HG03571 (cell line): ENCODE results near the gene FSIP1.

Experiments used
- ATAC-seq: cut with Tn5 transposase; IDR thresholded peaks from one replicate; pipeline ENCODE4 v1.9.1; 2021; ENCODE audit not compliant: unreplicated experiment

Gene FSIP1

DNA sequence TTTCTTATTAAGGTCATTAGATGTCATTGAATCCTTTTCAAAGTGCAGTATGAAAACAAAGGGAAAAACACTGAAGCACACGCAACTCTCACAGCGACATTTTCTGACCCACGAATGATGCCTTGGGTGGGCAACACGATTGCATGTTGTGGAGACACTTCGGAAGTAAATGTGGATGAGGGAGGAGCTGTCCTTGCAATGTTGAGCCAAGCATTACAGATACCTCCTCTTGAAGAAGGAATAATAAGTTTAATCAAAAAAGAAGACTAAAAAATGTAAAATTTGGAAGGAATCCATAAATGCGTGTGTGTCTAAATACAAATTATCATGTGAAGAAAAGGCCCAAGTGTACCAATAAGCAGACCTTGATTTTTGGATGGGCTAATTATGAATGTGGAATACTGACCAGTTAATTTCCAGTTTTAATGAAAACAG is 184.9 kb downstream of the FSIP1 start:
- ATAC-seq: no peak

DNA sequence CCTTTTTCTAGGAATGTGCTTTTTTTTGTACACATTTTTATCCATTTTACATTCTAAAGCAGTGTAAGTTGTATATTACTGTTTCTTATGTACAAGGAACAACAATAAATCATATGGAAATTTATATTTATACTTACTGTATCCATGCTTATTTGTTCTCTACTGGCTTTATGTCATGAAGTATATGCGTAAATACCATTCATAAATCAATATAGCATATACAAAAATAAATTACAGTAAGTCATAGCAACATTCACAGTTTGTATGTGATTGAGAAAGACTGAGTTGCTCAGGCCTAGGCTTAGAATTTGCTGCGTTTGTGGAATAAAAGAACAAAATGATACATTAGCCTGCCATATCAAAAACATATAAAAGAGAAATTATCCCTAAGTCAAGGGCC is 185.3 kb downstream of the FSIP1 start:
- ATAC-seq: no peak

DNA sequence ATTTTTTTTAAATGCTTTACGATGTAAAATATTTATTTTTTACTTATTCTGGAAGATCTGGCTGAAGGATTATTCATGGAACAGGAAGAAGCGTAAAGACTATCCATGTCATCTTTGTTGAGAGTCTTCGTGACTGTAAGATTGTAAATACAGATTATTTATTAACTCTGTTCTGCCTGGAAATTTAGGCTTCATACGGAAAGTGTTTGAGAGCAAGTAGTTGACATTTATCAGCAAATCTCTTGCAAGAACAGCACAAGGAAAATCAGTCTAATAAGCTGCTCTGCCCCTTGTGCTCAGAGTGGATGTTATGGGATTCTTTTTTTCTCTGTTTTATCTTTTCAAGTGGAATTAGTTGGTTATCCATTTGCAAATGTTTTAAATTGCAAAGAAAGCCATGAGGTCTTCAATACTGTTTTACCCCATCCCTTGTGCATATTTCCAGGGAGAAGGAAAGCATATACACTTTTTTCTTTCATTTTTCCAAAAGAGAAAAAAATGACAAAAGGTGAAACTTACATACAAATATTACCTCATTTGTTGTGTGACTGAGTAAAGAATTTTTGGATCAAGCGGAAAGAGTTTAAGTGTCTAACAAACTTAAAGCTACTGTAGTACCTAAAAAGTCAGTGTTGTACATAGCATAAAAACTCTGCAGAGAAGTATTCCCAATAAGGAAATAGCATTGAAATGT is 186.1 kb downstream of the FSIP1 start:
- no peak for ATAC-seq

DNA sequence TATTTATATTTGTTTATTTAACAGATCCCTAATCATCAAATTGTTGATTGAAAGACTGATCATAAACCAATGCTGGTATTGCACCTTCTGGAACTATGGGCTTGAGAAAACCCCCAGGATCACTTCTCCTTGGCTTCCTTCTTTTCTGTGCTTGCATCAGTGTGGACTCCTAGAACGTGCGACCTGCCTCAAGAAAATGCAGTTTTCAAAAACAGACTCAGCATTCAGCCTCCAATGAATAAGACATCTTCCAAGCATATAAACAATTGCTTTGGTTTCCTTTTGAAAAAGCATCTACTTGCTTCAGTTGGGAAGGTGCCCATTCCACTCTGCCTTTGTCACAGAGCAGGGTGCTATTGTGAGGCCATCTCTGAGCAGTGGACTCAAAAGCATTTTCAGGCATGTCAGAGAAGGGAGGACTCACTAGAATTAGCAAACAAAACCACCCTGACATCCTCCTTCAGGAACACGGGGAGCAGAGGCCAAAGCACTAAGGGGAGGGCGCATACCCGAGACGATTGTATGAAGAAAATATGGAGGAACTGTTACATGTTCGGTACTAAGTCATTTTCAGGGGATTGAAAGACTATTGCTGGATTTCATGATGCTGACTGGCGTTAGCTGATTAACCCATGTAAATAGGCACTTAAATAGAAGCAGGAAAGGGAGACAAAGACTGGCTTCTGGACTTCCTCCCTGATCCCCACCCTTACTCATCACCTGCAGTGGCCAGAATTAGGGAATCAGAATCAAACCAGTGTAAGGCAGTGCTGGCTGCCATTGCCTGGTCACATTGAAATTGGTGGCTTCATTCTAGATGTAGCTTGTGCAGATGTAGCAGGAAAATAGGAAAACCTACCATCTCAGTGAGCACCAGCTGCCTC is 187.1 kb downstream of the FSIP1 start:
- ATAC-seq: no peak

DNA sequence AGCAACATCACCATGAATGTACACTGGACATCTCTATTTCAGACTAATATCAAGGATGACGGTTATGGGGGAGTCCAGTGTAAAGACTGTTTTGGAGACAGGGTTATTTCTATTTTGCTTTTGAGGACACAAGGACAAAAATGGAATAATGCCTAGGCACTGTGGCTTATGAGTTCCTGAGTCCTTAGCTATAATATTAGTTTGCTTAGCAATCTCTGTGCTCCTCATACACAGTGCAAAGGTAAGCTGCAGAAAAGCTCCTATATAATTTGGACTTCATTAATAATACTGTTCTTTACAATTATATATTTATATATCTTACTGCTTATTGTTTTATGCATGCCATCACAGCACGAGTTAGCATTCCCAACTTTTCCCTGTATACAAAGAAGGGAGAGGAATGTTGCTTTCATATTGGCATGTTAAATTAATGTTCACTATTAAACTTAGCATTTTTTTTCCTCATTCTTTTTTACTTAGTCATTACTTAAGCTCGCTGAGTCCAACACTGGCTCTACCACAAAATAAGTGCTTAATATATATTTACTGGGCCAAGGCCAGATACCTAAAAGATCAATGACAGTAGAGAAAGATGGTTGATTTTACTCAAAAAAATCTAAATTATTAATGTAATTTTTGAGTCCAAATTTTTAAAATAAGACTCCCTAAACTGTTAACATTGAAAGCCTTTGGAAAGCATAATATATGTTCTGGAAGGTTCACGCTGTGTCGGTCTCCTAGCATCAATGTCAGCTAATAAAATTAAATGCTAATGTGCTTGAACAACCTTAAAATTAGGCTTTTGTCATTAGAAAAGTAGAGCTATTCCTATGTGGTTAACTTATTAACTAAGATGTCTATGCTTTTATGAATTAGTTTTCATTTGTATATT is 187.9 kb downstream of the FSIP1 start:
- no peak for ATAC-seq

DNA sequence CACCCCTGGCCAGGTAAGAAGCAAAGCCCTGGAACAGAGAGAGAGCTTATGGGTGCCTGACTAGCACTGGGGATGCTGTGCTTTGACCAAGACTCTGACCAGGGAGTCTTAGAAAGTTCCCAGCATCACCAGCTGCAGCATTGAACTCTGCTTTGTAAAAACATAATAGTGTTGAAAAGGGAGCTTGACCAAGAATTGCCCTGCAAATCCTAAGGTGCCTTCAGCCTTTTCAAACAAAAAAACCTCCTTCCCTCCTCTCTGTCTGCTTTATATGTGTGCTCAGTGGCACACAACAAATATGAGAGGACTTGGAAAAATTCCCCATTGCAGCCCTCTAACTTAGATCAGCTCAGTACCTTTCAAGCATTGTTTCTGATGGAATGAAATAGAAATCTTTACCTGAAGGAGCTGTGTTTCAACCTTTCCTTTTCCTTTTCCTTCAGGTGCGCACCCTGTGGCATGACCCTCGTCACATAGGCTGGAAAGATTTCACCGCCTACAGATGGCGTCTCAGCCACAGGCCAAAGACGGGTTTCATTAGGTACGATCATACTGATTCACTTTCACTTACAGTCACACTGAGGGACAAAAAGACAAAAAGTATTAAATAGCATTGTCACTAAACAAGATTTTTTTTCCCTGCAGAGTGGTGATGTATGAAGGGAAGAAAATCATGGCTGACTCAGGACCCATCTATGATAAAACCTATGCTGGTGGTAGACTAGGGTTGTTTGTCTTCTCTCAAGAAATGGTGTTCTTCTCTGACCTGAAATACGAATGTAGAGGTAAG is 188.8 kb downstream of the FSIP1 start:
- ATAC-seq: no peak

DNA sequence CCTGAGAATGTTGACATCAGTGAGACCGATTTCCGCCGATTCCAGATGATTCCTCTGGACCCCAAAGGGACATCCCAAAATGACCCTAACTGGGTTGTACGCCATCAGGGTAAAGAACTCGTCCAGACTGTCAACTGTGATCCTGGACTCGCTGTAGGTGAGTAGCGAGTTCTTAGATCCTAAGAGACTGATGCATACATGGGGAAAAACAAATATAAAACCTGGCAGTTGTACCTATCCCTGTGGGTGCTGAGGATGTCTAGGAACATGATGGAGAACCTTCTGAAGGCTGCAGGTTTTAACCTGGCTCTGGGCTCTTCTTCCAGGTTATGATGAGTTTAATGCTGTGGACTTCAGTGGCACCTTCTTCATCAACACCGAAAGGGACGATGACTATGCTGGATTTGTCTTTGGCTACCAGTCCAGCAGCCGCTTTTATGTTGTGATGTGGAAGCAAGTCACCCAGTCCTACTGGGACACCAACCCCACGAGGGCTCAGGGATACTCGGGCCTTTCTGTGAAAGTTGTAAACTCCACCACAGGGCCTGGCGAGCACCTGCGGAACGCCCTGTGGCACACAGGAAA is 189.5 kb downstream of the FSIP1 start:
- no peak for ATAC-seq

DNA sequence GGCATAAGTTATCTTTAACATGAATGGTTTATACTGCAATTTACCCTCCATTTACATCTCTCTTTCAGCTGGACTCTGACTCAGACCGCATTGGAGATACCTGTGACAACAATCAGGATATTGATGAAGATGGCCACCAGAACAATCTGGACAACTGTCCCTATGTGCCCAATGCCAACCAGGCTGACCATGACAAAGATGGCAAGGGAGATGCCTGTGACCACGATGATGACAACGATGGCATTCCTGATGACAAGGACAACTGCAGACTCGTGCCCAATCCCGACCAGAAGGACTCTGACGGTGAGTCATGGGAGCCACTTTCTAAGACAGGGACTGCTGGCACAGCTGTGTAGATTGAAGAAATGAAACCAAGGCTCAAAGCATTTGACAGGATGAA is 190.1 kb downstream of the FSIP1 start:
- no peak for ATAC-seq

DNA sequence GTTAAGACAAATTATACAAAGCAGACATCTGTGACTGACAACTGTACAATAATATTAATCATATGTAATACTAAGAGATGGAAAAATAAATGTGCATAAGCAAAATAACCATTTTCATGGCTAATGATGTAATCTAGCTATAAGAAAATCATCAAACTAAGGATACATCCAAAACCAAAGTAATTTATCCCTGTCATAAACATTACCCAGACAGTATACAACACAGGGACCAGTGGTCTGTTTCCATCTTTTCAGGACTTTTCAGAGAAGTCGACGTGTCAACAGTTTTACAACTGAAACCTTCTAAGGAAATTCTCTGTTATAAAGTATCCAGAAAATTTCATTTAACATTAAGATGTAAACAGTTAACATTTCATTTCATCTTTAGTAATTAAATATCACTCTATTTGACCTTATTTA is 190.7 kb downstream of the FSIP1 start:
- no peak for ATAC-seq

DNA sequence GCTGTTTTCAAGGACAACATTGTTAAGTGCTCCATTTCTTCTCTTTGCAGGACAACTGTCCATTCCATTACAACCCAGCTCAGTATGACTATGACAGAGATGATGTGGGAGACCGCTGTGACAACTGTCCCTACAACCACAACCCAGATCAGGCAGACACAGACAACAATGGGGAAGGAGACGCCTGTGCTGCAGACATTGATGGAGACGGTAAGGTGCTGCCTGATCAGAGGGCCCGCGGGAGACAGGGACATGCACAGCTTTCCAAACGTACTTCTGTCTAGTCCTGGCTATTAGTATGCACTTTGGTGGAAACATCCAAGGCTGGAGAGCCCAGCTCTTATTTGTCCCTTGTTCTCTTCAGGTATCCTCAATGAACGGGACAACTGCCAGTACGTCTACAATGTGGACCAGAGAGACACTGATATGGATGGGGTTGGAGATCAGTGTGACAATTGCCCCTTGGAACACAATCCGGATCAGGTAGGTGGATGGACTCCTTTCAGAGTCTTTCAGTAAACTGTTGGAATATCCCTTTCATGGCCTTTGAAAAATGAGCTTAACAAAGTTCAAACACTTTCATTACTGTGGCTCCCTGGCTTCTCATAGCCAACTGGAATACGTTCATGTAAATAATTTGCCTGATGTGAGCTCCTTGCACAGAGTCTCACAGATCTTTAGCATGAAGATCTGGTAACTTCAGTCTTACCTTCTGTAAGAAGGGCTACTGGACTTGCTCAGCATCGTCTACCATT is 191.3 kb downstream of the FSIP1 start:
- ATAC-seq: no peak

DNA sequence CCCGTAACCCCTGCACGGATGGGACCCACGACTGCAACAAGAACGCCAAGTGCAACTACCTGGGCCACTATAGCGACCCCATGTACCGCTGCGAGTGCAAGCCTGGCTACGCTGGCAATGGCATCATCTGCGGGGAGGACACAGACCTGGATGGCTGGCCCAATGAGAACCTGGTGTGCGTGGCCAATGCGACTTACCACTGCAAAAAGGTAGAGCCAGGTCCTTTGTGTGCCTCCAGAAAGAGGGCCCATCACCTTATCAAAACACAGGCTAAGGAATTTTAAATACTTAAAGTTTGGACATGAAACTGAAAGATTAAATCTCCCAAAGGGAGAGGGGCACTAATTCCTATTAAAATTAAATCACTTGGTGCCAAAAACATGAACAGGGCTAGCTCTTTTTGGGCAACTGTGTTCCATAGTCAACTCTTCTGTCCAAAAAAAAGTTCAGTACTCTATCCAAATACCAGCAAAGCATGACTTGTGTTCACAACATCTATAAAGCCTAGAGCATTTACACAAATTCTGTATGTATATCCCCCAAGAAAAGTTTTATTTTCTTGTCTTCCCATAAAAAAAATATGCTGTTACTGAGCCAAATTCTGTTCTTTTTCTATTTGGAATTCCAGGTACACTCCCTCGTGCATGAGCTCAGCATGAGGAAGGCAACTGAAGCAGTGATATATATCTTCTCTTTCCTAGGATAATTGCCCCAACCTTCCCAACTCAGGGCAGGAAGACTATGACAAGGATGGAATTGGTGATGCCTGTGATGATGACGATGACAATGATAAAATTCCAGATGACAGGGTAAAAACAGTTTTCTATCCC is 192.6 kb downstream of the FSIP1 start:
- ATAC-seq: no peak

DNA sequence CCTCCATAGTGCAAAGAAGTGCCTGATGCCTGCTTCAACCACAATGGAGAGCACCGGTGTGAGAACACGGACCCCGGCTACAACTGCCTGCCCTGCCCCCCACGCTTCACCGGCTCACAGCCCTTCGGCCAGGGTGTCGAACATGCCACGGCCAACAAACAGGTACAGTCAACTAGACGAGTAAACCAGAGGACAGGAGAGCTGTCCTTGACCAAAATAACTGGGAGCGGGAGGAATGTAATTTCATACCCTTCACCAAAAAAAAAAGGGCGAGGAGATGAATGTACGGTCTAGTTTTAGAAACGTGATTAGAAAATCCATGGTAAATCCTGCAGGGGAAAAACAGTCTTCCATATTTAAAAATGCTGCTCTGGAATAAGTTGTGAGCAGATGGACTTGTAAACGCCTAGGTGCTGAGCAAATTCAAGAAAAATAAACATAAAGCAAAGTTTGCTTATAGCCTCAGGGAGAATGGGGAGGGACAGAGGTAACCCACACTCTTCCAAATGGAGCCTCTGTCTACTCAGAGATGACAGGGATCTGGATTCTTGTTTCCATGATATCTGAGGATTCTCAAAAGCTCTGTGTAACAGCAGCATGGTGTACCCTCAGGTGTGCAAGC is 193.3 kb downstream of the FSIP1 start:
- ATAC-seq: no peak

DNA sequence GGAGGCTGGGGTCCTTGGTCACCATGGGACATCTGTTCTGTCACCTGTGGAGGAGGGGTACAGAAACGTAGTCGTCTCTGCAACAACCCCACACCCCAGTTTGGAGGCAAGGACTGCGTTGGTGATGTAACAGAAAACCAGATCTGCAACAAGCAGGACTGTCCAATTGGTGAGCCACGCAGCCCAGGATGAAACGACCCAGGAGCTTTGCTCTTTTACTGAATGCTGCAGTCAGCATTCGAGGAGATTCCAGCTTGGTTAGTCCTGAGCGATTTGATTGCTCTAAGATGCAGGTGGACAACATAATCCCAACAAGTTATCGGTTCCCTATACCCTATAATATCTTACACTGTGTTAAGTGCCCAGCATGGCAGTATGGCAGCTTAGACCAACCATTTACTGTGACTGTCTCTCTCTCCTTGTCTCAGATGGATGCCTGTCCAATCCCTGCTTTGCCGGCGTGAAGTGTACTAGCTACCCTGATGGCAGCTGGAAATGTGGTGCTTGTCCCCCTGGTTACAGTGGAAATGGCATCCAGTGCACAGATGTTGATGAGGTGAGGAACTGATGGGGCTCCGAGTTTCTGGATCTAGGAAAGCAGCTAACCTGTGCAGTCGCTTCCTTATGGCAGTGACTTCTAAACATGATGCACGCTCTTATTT is 194.0 kb downstream of the FSIP1 start:
- no peak for ATAC-seq

DNA sequence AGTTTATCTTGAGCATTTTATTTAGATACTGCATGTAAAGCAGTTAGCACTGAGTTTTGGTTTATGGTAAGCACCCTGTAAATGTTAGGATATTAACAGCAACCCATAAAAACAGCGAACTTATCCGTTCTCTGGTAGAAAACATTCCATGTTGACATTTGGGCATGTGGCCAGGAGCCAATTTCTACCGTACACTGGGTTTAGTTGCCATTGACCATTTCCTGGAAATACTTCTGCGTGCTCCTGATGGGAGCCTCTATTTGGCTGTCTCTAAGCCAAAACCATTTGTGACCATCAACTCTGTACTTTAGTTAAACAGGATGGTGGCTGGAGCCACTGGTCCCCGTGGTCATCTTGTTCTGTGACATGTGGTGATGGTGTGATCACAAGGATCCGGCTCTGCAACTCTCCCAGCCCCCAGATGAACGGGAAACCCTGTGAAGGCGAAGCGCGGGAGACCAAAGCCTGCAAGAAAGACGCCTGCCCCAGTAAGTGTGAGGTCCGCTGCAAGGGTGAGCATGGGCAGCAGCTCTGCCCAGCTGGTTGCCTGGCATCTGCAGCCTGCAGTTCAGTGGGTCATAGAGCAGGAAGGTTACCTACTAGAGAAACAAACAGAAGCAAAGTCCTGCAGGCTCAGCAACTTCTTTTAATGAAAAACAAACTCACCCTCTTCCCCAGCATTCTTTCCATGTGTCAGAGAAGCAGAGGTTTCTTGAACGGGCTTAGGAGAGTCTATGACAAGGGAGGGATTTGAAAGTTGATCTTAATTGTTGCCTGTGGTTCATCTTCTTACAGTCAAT is 194.7 kb downstream of the FSIP1 start:
- no peak for ATAC-seq

DNA sequence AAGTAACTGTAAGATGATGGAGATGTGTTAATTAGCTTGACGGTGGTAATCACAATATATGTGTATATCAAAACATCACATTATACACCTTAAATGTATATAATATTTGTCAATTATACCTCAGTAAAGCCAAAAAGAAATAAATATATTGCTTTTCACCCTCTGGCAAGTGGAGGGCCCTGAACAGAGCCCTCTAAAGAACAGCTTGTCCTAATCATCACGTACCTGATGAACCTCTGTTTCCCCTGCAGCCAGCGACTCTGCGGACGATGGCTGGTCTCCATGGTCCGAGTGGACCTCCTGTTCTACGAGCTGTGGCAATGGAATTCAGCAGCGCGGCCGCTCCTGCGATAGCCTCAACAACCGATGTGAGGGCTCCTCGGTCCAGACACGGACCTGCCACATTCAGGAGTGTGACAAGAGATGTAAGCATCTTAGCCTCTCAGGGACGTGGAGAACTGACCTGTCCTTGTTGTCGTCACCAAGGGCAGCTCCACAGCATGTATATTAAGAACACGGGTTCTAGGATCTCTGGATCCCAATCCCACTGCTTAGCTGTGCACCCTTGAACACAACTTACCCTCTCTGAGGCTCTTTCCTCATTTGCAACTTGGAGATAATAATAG is 195.4 kb downstream of the FSIP1 start:
- no peak for ATAC-seq

DNA sequence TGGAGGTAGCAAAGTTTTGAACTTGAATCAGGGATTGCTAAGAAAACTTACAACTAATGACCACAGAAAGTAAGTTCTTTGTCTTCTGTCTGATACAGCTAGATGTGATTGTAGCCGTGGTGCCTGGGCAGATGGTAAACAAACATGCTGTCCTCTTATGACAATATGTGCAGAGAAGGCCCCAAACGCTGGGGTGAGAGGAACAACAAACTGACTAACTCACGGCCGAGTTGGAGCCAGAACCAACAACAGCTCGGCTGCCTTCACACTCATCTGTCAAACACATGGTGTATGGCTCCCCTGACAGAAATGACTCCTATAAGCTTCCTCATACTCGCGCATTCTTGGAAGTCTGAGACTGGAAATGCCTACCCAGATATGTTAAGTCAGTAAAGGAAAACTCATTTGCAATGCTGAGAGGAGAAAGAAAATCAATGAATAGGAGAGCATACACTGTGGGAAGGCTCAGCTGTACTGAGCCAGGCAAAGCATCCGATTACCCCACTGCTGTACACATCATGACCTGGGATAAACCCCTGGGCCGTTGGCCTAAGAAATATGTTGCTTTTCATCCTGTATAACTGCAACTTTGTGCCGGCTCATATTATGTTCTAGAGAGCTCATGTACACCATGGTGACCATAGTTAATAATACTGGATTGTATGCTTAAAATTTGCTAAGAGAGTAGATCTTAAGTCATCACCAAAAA is 196.1 kb downstream of the FSIP1 start:
- no peak for ATAC-seq
